ENCODE results near the gene BRI3. TPM values are rescaled to one million over a fixed set of nuclear protein-coding genes. Genes with fewer than 3 reads are reported as not detected.

BRI3 gene
- polyA plus RNA-seq, 1 donor (not counting 4 experiments of a cell fraction or from before 2014, with no cell fraction given) = 121 TPM

DNA sequence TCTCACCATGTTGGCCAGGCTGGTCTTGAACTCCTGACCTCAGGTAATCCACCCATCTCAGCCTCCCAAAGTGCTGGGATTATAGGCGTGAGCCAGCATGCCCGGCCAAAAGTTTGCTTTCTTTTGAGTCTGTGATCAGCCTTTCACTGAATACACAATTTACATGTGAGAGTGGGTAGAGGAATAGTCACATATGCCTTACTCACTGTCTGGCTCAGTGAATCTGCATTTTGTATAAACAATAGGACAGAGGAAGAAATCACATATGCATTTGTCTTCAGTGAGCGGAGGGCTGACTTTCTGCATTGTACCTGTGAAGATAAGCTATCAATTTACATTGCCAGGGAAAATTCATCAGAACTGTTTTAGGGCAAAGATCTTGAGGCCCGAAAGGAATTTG, 27.0 kb upstream of the BRI3 start:
- Histone ChIP-seq H4K20me1 (ENCODE audit: control insufficient read depth, extremely low read depth, insufficient read depth, low read length) (no peaks in the 10 kb centered on the region), H2AFZ (ENCODE audit: control insufficient read depth, low read length) (no peak overlapping the region), H3K4me3 (ENCODE audit: control insufficient read depth in 2 of 3, extremely low read depth in 1 of 3, insufficient read depth in 2 of 3, low read depth in 1 of 3, low read length in 3 of 3) (no peak overlapping the region), H3K27me3 (ENCODE audit: control insufficient read depth, extremely low read depth, insufficient read depth, low read length) (no peaks in the 10 kb centered on the region), H3K9ac (ENCODE audit: control insufficient read depth, extremely low read depth, insufficient read depth, low read length) (no peak overlapping the region), H3K4me1 (ENCODE audit: control insufficient read depth, extremely low read depth, insufficient read depth, low read length) (peaks cover 6% of the 10 kb centered on the region), H3K4me2 (ENCODE audit: control insufficient read depth, extremely low read depth, insufficient read depth, low read depth, low read length) (no peak overlapping the region), H3K36me3 (ENCODE audit: control insufficient read depth in 2 of 2, extremely low read depth in 1 of 2, insufficient read depth in 2 of 2, low read length in 2 of 2) (peaks cover 0 to 7% of the 10 kb centered on the region in 2 experiments), H3K9me3 (ENCODE audit: control insufficient read depth, low read depth, low read length) (no peaks in the 10 kb centered on the region), H3K9me1 (ENCODE audit: control insufficient read depth, extremely low read depth, insufficient read depth, low read length) (no peaks in the 10 kb centered on the region), H3K79me2 (ENCODE audit: control insufficient read depth, insufficient read depth, low read length) (peaks cover 17% of the 10 kb centered on the region), H3K27ac (ENCODE audit: control insufficient read depth, insufficient read depth, low read length) (no peak overlapping the region)
- TF ChIP-seq, protein P1, sequence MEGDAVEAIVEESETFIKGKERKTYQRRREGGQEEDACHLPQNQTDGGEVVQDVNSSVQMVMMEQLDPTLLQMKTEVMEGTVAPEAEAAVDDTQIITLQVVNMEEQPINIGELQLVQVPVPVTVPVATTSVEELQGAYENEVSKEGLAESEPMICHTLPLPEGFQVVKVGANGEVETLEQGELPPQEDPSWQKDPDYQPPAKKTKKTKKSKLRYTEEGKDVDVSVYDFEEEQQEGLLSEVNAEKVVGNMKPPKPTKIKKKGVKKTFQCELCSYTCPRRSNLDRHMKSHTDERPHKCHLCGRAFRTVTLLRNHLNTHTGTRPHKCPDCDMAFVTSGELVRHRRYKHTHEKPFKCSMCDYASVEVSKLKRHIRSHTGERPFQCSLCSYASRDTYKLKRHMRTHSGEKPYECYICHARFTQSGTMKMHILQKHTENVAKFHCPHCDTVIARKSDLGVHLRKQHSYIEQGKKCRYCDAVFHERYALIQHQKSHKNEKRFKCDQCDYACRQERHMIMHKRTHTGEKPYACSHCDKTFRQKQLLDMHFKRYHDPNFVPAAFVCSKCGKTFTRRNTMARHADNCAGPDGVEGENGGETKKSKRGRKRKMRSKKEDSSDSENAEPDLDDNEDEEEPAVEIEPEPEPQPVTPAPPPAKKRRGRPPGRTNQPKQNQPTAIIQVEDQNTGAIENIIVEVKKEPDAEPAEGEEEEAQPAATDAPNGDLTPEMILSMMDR (optimal IDR thresholded peaks at IDR 0.05 in 1 of 3, IDR thresholded peaks at IDR 0.05 in 1 of 3, conservative IDR thresholded peaks at IDR 0.05 in 1 of 3; ENCODE audit: extremely low read depth in 1 of 3, insufficient read depth in 2 of 3, low read length in 3 of 3) = no peak
- no peak for TF ChIP-seq EZH2 (IDR thresholded peaks at IDR 0.05; ENCODE audit: low read length)
- dilution Hi-C loops (cut with MboI; ENCODE audit: extremely low pct_ligation_motif_present, low sequenced_read_pairs) = no loop called here
- no peak for DNase-seq (ENCODE audit: low read depth, low spot score)
- no peak for FAIRE-seq

DNA sequence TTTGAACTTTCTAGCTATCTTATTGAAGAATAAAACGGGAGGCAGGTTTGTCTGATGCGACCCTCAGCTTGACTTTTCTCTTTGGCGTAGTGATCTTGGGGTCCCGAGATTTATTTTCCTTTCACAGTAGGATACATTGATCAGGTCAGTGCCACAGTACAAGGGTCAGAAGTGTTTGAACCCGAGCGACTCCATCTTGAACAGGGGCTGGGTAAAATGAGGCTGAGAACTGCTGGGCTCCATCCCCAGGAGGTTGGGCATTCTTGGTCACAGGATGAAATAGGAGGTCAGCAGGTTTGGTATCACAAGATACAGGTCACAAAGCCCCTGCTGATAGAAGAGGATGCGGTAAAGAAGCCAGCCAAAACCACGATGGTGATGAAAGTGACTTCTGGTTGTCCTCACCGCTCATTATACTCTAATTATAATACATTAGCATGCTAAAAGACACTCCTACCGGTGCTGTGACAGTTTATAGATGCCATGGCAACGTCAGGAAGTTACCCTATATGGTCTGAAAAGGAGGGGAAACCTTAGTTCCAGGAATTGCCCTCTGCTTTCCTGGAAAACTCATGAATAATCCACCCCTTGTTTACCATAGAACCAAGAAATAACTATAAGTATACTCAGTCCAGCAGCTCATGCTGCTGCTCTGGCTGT, 26.4 kb upstream of the BRI3 start:
- peaks cover 17% of the 10 kb centered on the region for H3K79me2 ChIP-seq (ENCODE audit: control insufficient read depth, insufficient read depth, low read length)
- no peak overlapping the region for H3K4me2 ChIP-seq (ENCODE audit: control insufficient read depth, extremely low read depth, insufficient read depth, low read depth, low read length)
- H3K9me3 ChIP-seq (ENCODE audit: control insufficient read depth, low read depth, low read length) = no peaks in the 10 kb centered on the region
- no peak overlapping the region for H3K9ac ChIP-seq (ENCODE audit: control insufficient read depth, extremely low read depth, insufficient read depth, low read length)
- no peak for DNase-seq (ENCODE audit: low read depth, low spot score)
- no peak overlapping the region for H3K27ac ChIP-seq (ENCODE audit: control insufficient read depth, insufficient read depth, low read length)
- no peak overlapping the region for H2AFZ ChIP-seq (ENCODE audit: control insufficient read depth, low read length)
- H3K4me1 ChIP-seq (ENCODE audit: control insufficient read depth, extremely low read depth, insufficient read depth, low read length) = peaks cover 6% of the 10 kb centered on the region
- TF ChIP-seq, protein P1 (optimal IDR thresholded peaks at IDR 0.05 in 1 of 3, IDR thresholded peaks at IDR 0.05 in 1 of 3, conservative IDR thresholded peaks at IDR 0.05 in 1 of 3; ENCODE audit: extremely low read depth in 1 of 3, insufficient read depth in 2 of 3, low read length in 3 of 3) = no peak
- no peak for TF ChIP-seq EZH2 (IDR thresholded peaks at IDR 0.05; ENCODE audit: low read length)
- dilution Hi-C loops (cut with MboI; ENCODE audit: extremely low pct_ligation_motif_present, low sequenced_read_pairs) = no loop called here
- no peaks in the 10 kb centered on the region for H3K27me3 ChIP-seq (ENCODE audit: control insufficient read depth, extremely low read depth, insufficient read depth, low read length)
- no peaks in the 10 kb centered on the region for H4K20me1 ChIP-seq (ENCODE audit: control insufficient read depth, extremely low read depth, insufficient read depth, low read length)
- no peak for FAIRE-seq
- no peaks in the 10 kb centered on the region for H3K9me1 ChIP-seq (ENCODE audit: control insufficient read depth, extremely low read depth, insufficient read depth, low read length)
- no peak overlapping the region for H3K4me3 ChIP-seq (ENCODE audit: control insufficient read depth in 2 of 3, extremely low read depth in 1 of 3, insufficient read depth in 2 of 3, low read depth in 1 of 3, low read length in 3 of 3)
- H3K36me3 ChIP-seq (ENCODE audit: control insufficient read depth in 2 of 2, extremely low read depth in 1 of 2, insufficient read depth in 2 of 2, low read length in 2 of 2) = peaks cover 0 to 7% of the 10 kb centered on the region in 2 experiments
